Esophagus (tissue), 2 donors: Measurements from ENCODE around the gene NPY1R. TPM values are rescaled to one million over a fixed set of nuclear protein-coding genes. Genes with fewer than 3 reads are reported as not detected.

ENCODE experiments used
- H3K27ac ChIP-seq, 2 donors: one replicate each; pipeline ENCODE4 v1.5.1; 2013; ENCODE audit warnings: low read depth in 2 of 2, mild to moderate bottlenecking in 2 of 2, inconsistent platforms in 1 of 2, low read length in 1 of 2, moderate library complexity in 1 of 2
- H3K27me3 ChIP-seq, 2 donors: one replicate each; pipeline ENCODE4 v1.6.1; 2013; ENCODE audit warnings: low read length in 2 of 2, control low read depth in 1 of 2, mild to moderate bottlenecking in 1 of 2; ENCODE audit not compliant: insufficient read depth in 2 of 2, control insufficient read depth in 1 of 2
- H3K36me3 ChIP-seq, 2 donors: one replicate each; pipeline ENCODE4 v1.6.1; 2013; ENCODE audit warnings: low read length in 1 of 2; ENCODE audit not compliant: control insufficient read depth in 2 of 2, insufficient read depth in 2 of 2
- H3K4me1 ChIP-seq, 2 donors: one replicate each; pipeline ENCODE4 v1.6.1; 2013; ENCODE audit warnings: low read length in 1 of 2; ENCODE audit not compliant: control insufficient read depth in 2 of 2, insufficient read depth in 2 of 2
- H3K4me3 ChIP-seq, 2 donors: one replicate each; pipeline ENCODE4 v1.5.1; 2013; ENCODE audit warnings: low read length in 2 of 2, mild to moderate bottlenecking in 2 of 2, low read depth in 1 of 2, moderate library complexity in 1 of 2
- H3K9me3 ChIP-seq, 2 donors: one replicate each; pipeline ENCODE4 v1.6.1; 2013; ENCODE audit warnings: mild to moderate bottlenecking in 2 of 2, low read depth in 1 of 2, low read length in 1 of 2, moderate library complexity in 1 of 2; ENCODE audit not compliant: control insufficient read depth in 2 of 2, insufficient read depth in 1 of 2
- WGBS, 2 donors: extraction: QIAGEN DNeasy Blood & Tissue Kit; methylation state at CpG; one replicate each; pipeline ENCODE4 v1.1.7; 2013; 5-methylcytosine and 5-hydroxymethylcytosine counted together
- polyA plus RNA-seq, 2 donors: library from polyadenylated mRNA; stranded (reverse); fragments of 200-250 nt; gene quantifications; one replicate each; pipeline ENCODE4 v1.2.3, GENCODE V29; 2013
- donor health status: healthy with polysubstance abuse.
- donor health status: Bipolar disorder and iron deficiency.

Gene NPY1R
- polyA plus RNA-seq, 2 donors, result 0.33 to 0.42 TPM

GRCh38 chr4:163343604-163344146 lies 11.3 kb upstream of the NPY1R start, which contains the start of gene NPY5R:
Gene NPY5R, plus strand, starts transcription at chr4:163343892. Its CDS starts 6,382 bp downstream, at chr4:163350274.
- Histone ChIP-seq H3K4me1 (peaks cover 0 to 4% of the 10 kb centered on the region in 2 donors), H3K4me3 (peak within 1 kb of the TSS; percentile 16 to 33), H3K9me3 (no peaks in the 10 kb centered on the region), H3K36me3 (no peaks in the 10 kb centered on the region), H3K27me3 (peaks cover 0 to 14% of the 10 kb centered on the region in 2 donors), H3K27ac (no peak within 1 kb of the TSS)
- WGBS, 2 donors, result 2 to 3% methylated on average over 45 to 55 of the region's 55 CpGs

- H3K4me3 ChIP-seq, result no peak overlapping the region
- H3K4me1 ChIP-seq, result no peaks in the 10 kb centered on the region
- H3K36me3 ChIP-seq, result no peaks in the 10 kb centered on the region
- no peak overlapping the region for H3K27ac ChIP-seq
- no peaks in the 10 kb centered on the region for H3K9me3 ChIP-seq
- WGBS, 2 donors, result 78 to 86% methylated on average over 3 of the region's 3 CpGs
- H3K27me3 ChIP-seq, result peaks cover 3 to 4% of the 10 kb centered on the region in 2 donors
Measured at GRCh38 chr4:163335384-163335783, 3.0 kb upstream of the NPY1R start.

- 3 to 4% methylated on average over 58 of the region's 58 CpGs for WGBS, 2 donors
- H3K9me3 ChIP-seq, result no peaks in the 10 kb centered on the region
- H3K4me3 ChIP-seq, result peak overlapping the region; percentile 37 to 40
- H3K27ac ChIP-seq, result no peak overlapping the region
- H3K4me1 ChIP-seq, result no peaks in the 10 kb centered on the region
- peaks cover 2 to 3% of the 10 kb centered on the region in 2 donors for H3K27me3 ChIP-seq
- no peaks in the 10 kb centered on the region for H3K36me3 ChIP-seq
Measured at GRCh38 chr4:163331629-163332376, 593 bp downstream of the NPY1R start.

- Histone ChIP-seq H3K4me1 (no peaks in the 10 kb centered on the region), H3K36me3 (no peaks in the 10 kb centered on the region), H3K4me3 (peak overlapping the region; percentile 27 to 37), H3K27ac (no peak overlapping the region), H3K27me3 (peaks cover 2 to 3% of the 10 kb centered on the region in 2 donors), H3K9me3 (no peaks in the 10 kb centered on the region)
- 29 to 32% methylated on average over 16 of the region's 16 CpGs for WGBS, 2 donors
Measured at GRCh38 chr4:163330916-163331628, 1.3 kb downstream of the NPY1R start.

GRCh38 chr4:163317110-163317509 lies 15.3 kb downstream of the NPY1R start:
- H3K27ac ChIP-seq, result no peak overlapping the region
- no peaks in the 10 kb centered on the region for H3K36me3 ChIP-seq
- H3K9me3 ChIP-seq, result peaks cover 0 to 7% of the 10 kb centered on the region in 2 donors
- no peaks in the 10 kb centered on the region for H3K27me3 ChIP-seq
- H3K4me3 ChIP-seq, result no peak overlapping the region
- 1 to 44% methylated on average over 1 of the region's 1 CpG for WGBS, 2 donors
- no peaks in the 10 kb centered on the region for H3K4me1 ChIP-seq

GRCh38 chr4:163309466-163309865 lies 22.9 kb downstream of the NPY1R start:
- Histone ChIP-seq H3K4me3 (no peak overlapping the region), H3K9me3 (no peaks in the 10 kb centered on the region), H3K27ac (no peak overlapping the region), H3K27me3 (no peaks in the 10 kb centered on the region), H3K36me3 (no peaks in the 10 kb centered on the region), H3K4me1 (no peaks in the 10 kb centered on the region)
- 75 to 77% methylated on average over 1 of the region's 1 CpG for WGBS, 2 donors

GRCh38 chr4:163303069-163303468 lies 29.3 kb downstream of the NPY1R start:
- WGBS, 2 donors, result 89% methylated on average over 2 of the region's 2 CpGs
- Histone ChIP-seq H3K27me3 (no peaks in the 10 kb centered on the region), H3K4me3 (no peak overlapping the region)

GRCh38 chr4:163300445-163300844 lies 32.0 kb downstream of the NPY1R start:
- Histone ChIP-seq H3K36me3 (no peaks in the 10 kb centered on the region), H3K4me1 (no peaks in the 10 kb centered on the region), H3K9me3 (peaks cover 0 to 2% of the 10 kb centered on the region in 2 donors), H3K27ac (no peak overlapping the region), H3K4me3 (no peak overlapping the region), H3K27me3 (no peaks in the 10 kb centered on the region)
- 62% methylated on average over 3 of the region's 3 CpGs for WGBS, 2 donors

More at GRCh38 chr4:163303069-163303468, 29.3 kb downstream of the NPY1R start:
- Histone ChIP-seq H3K27ac (no peak overlapping the region), H3K4me1 (no peaks in the 10 kb centered on the region), H3K36me3 (no peaks in the 10 kb centered on the region), H3K9me3 (peaks cover 0 to 2% of the 10 kb centered on the region in 2 donors)

GRCh38 chr4:163295138-163295537 lies 37.3 kb downstream of the NPY1R start:
- 76 to 79% methylated on average over 3 of the region's 3 CpGs for WGBS, 2 donors
- Histone ChIP-seq H3K36me3 (no peaks in the 10 kb centered on the region), H3K4me1 (no peaks in the 10 kb centered on the region), H3K27me3 (no peaks in the 10 kb centered on the region), H3K9me3 (no peaks in the 10 kb centered on the region), H3K4me3 (no peak overlapping the region), H3K27ac (no peak overlapping the region)
